HG02610 (cell line): ENCODE results near the gene TRIM13.
"Not testable (repeated sequence)": the region's sequence is repeated elsewhere in the genome, so short reads cannot be mapped to it uniquely, and the experiment has no call there.

Experiments
- ATAC-seq: cut with Tn5 transposase; IDR thresholded peaks from one replicate; pipeline ENCODE4 v1.9.1; 2021; ENCODE audit warnings: mild to moderate bottlenecking, moderate library complexity; ENCODE audit not compliant: unreplicated experiment

The TRIM13 gene

DNA sequence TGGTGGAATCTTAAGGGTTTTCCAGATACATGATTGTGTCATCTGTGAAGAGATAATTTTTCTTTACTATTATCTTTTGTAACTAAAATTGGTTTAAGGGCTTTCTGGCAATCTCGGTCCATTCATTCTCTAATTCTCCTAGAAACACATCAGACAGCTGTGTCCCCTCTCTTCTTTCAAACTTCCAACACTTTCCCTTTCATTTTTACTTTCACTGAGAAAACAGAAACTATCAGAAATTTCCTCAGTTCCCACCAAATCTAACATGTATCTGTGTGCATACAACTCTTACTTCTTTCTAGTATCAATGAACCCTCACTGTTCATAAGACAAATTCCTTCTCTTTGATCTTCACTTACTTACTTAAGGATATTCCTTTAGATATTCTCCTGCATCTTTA is 58.6 kb downstream of the TRIM13 start:
- no peak for ATAC-seq

DNA sequence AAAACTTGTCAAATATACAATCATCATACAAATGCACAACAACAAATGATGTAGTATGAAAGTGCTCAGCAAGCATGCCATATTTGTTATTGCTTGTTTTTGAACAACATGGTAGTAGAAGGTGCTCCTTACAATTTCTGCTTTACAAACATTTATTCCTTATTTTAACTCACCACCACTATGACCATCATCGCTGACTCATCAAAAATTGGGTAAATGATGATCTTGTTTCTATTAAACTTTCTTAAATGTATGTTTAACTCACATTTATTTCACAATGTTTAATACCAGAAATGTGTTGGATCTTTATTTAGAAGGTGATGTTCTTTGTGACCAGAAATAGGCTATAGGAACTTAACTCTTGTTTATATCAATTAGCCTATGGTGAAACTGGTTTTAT is 63.9 kb downstream of the TRIM13 start:
- no peak for ATAC-seq

DNA sequence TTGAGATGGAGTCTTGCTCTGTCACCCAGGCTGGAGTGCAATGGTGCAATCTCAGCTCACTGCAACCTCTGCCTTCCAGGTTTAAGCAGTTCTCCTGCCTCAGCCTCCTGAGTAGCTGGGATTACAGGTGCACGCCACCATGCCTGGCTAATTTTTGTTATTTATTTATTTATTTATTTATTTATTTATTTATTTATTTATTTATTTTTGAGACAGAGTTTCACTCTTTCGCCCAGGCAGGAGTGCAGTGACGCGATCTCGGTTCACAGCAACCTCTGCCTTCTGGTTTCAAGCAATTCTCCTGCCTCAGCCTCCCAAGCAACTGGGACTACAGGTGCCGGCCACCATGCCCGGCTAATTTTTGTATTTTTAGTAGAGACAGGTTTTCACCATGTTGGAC is 65.5 kb downstream of the TRIM13 start:
- not testable (repeated sequence) for ATAC-seq

DNA sequence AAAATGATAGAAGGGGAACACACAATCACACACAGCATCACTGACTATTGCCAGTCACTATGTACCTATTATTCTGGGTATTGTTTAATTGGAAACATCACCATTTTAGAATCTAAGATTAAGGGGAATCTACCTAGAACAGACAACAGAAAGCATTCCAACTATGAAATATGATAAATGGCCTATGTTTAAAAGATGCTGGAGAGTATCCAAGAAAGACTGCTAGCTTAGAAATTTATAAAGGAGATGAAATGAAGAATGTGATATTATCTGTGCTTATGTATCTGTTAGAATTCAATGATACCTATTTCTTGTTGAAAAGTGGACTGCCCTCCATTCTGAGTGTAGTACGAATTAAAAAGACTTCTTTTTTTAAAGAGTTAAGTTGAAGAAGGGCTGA is 68.9 kb downstream of the TRIM13 start:
- no peak for ATAC-seq
